Activated T-helper 17 cell treated with anti-CD3 and anti-CD28 coated beads, Interleukin-2, amount 50 U/mL, for 72 hours (primary cell): Measurements from ENCODE around the gene RNF187. TPM values are rescaled to one million over a fixed set of nuclear protein-coding genes. Genes with fewer than 3 reads are reported as not detected.
"Not testable (repeated sequence)": the region's sequence is repeated elsewhere in the genome, so short reads cannot be mapped to it uniquely, and the experiment has no call there.

Experiments used
- ATAC-seq: fragments of 150-1000 bp; cut with Tn5 transposase; replicated peaks from 2 replicates; pipeline ENCODE4 v1.10.0; 2021; ENCODE audit warnings: mild to moderate bottlenecking, moderate library complexity
- H3K27ac Mint-ChIP-seq: one replicate; pipeline ENCODE4 v1.8.0; 2022; ENCODE audit warnings: mixed read lengths
- H3K27me3 Mint-ChIP-seq: one replicate; pipeline ENCODE4 v1.8.0; 2022; ENCODE audit warnings: mixed read lengths
- H3K36me3 Mint-ChIP-seq: one replicate; pipeline ENCODE4 v1.8.0; 2022; ENCODE audit warnings: low read depth, mild to moderate bottlenecking, mixed read lengths
- H3K4me1 Mint-ChIP-seq: one replicate; pipeline ENCODE4 v1.8.0; 2022; ENCODE audit warnings: mixed read lengths
- H3K4me3 Mint-ChIP-seq: one replicate; pipeline ENCODE4 v1.8.0; 2022; ENCODE audit warnings: mild to moderate bottlenecking, mixed read lengths
- H3K9me3 Mint-ChIP-seq: one replicate; pipeline ENCODE4 v1.8.0; 2022; ENCODE audit warnings: mixed read lengths
- total RNA-seq, 2 donors: library from RNA; stranded (reverse); gene quantifications; one replicate each; pipeline ENCODE4 v1.2.3, GENCODE V29; 2022

RNF187 gene
- total RNA-seq, 2 donors from 2014 or later = 92.7 to 111 TPM

- H3K27ac Mint-ChIP-seq, ATAC-seq, H3K9me3 Mint-ChIP-seq, H3K4me3 Mint-ChIP-seq, H3K36me3 Mint-ChIP-seq, H3K27me3 Mint-ChIP-seq: not testable (repeated sequence)
- peaks cover 30% of the 10 kb centered on the region for H3K4me1 Mint-ChIP-seq
These were observed 19.0 kb upstream of the RNF187 start for GRCh38 chr1:228468188-228468587.

- Mint-ChIP-seq H3K4me1 (peaks cover 27% of the 10 kb centered on the region), H3K27ac (no peak overlapping the region), H3K9me3 (no peaks in the 10 kb centered on the region), H3K27me3 (no peaks in the 10 kb centered on the region), H3K4me3 (no peak overlapping the region), H3K36me3 (no peaks in the 10 kb centered on the region)
- no peak for ATAC-seq
These were observed 17.6 kb upstream of the RNF187 start for GRCh38 chr1:228469413-228470162.

- H3K4me1 Mint-ChIP-seq = peaks cover 13% of the 10 kb centered on the region
- H3K27ac Mint-ChIP-seq = no peak overlapping the region
- H3K9me3 Mint-ChIP-seq = no peaks in the 10 kb centered on the region
These were observed 15.9 kb upstream of the RNF187 start for GRCh38 chr1:228471154-228471761.

DNA sequence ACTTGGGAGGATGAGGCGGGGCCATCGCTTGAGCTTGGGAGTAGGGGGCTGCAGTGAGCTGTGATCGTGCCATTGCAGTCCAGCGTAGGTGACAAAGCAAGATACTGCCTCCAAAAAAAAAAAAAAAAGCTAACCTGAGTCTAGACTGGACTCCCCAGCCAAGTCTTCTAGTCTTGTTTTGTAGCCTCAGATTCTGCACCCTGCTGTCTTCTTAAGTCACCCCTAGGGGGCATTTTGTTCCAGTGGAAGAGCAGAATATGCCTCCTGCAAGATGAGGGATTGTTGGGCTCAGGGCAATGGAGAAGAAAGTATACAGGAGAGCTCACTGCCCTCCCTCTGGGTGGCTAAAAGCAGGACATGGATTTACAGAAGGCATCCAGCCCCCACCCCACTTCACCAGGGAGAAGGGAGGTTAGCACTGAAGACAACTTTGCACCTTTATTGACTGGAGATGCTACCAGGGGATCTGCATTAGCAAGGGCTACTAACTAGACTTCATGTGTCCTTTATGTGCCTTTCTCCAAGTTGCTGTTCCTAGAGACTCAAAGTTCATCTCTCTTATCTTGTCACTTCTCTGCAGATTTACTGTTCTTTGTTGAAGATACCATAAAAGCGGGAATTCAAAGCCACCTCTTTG lies 15.3 kb upstream of the RNF187 start:
- peaks cover 7% of the 10 kb centered on the region for H3K4me1 Mint-ChIP-seq
- peak; percentile 71 for ATAC-seq
- H3K27ac Mint-ChIP-seq = no peak overlapping the region
- no peaks in the 10 kb centered on the region for H3K9me3 Mint-ChIP-seq
- no peak overlapping the region for H3K4me3 Mint-ChIP-seq
- no peaks in the 10 kb centered on the region for H3K27me3 Mint-ChIP-seq
- no peaks in the 10 kb centered on the region for H3K36me3 Mint-ChIP-seq

More at GRCh38 chr1:228471154-228471761, 15.9 kb upstream of the RNF187 start:
- no peak overlapping the region for H3K4me3 Mint-ChIP-seq
- no peaks in the 10 kb centered on the region for H3K27me3 Mint-ChIP-seq
- H3K36me3 Mint-ChIP-seq = no peaks in the 10 kb centered on the region
- ATAC-seq = no peak

DNA sequence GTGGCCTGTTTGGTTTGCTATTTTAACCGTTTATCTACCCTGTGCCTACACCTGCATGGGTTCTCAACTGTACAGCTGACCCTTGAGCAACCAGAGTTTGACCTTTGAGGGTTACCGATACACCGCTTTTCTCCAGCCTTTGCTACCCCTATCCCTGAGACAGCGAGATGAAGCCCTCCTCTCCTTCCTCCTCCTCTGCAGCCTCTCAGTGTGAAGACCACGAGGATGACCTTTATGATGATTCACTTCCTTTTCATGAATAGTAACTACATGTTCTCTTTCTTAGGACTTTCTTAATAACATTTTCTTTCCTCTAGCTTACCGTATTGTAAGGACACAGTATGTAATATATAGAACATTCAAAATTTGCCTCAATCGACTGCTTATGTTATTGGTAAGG lies 14.5 kb upstream of the RNF187 start:
- H3K9me3 Mint-ChIP-seq = no peaks in the 10 kb centered on the region
- H3K4me1 Mint-ChIP-seq = peaks cover 6% of the 10 kb centered on the region
- no peaks in the 10 kb centered on the region for H3K36me3 Mint-ChIP-seq
- H3K4me3 Mint-ChIP-seq = peak overlapping the region; percentile 13
- no peaks in the 10 kb centered on the region for H3K27me3 Mint-ChIP-seq
- peak overlapping the region; percentile 21 for H3K27ac Mint-ChIP-seq
- peak; percentile 85 for ATAC-seq

- Mint-ChIP-seq H3K27me3 (no peaks in the 10 kb centered on the region), H3K4me3 (no peak overlapping the region), H3K27ac (no peak overlapping the region), H3K9me3 (no peaks in the 10 kb centered on the region), H3K4me1 (peaks cover 17% of the 10 kb centered on the region), H3K36me3 (no peaks in the 10 kb centered on the region)
- no peak for ATAC-seq
These were observed 12.7 kb upstream of the RNF187 start for GRCh38 chr1:228474507-228474906.

- peaks cover 23% of the 10 kb centered on the region for H3K4me1 Mint-ChIP-seq
- H3K36me3 Mint-ChIP-seq = no peaks in the 10 kb centered on the region
- ATAC-seq = no peak
These were observed 11.4 kb upstream of the RNF187 start for GRCh38 chr1:228475812-228476211.

DNA sequence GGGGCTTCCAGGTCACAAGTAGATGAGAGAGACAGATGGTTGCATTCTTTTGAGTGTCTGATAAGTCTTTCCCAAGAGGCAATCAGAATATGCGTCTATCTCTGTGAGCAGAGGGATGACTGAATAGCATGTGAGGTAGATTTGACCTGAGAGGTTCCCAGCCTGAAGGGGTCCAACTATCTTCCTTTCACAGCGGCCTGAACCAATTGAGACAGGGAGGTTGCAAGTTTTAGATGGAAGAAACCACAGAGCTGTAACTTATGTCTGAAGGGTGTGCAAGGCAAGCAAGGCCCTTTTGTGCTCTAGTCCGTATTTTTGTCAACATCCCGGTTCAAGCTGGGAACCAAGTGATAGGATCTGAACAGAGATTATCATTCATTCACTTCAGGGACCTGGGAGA lies 9.9 kb upstream of the RNF187 start:
- no peak for ATAC-seq
- no peaks in the 10 kb centered on the region for H3K27me3 Mint-ChIP-seq
- H3K4me3 Mint-ChIP-seq = no peak overlapping the region
- H3K36me3 Mint-ChIP-seq = no peaks in the 10 kb centered on the region
- H3K27ac Mint-ChIP-seq = peak overlapping the region; percentile 69
- H3K4me1 Mint-ChIP-seq = peaks cover 23% of the 10 kb centered on the region
- no peaks in the 10 kb centered on the region for H3K9me3 Mint-ChIP-seq

More at GRCh38 chr1:228475812-228476211, 11.4 kb upstream of the RNF187 start:
- Mint-ChIP-seq H3K27me3 (no peaks in the 10 kb centered on the region), H3K4me3 (no peak overlapping the region), H3K27ac (no peak overlapping the region), H3K9me3 (no peaks in the 10 kb centered on the region)

- no peaks in the 10 kb centered on the region for H3K9me3 Mint-ChIP-seq
- no peaks in the 10 kb centered on the region for H3K27me3 Mint-ChIP-seq
- no peak overlapping the region for H3K27ac Mint-ChIP-seq
- ATAC-seq = no peak
- H3K36me3 Mint-ChIP-seq = no peaks in the 10 kb centered on the region
- H3K4me3 Mint-ChIP-seq = peak overlapping the region; percentile 73
- H3K4me1 Mint-ChIP-seq = peaks cover 18% of the 10 kb centered on the region
These were observed 8.9 kb upstream of the RNF187 start for GRCh38 chr1:228478326-228478725.

GRCh38 chr1:228478912-228479711 lies 8.1 kb upstream of the RNF187 start:
- Mint-ChIP-seq H3K9me3 (no peaks in the 10 kb centered on the region), H3K27me3 (no peaks in the 10 kb centered on the region), H3K36me3 (no peaks in the 10 kb centered on the region), H3K27ac (peak overlapping the region; percentile 89), H3K4me3 (peak overlapping the region; percentile 73), H3K4me1 (peaks cover 18% of the 10 kb centered on the region)
- peak; percentile 81 for ATAC-seq

- H3K4me3 Mint-ChIP-seq = no peak overlapping the region
- peaks cover 16% of the 10 kb centered on the region for H3K4me1 Mint-ChIP-seq
- peaks cover 11% of the 10 kb centered on the region for H3K36me3 Mint-ChIP-seq
- H3K9me3 Mint-ChIP-seq = no peaks in the 10 kb centered on the region
- no peak for ATAC-seq
- no peaks in the 10 kb centered on the region for H3K27me3 Mint-ChIP-seq
- no peak overlapping the region for H3K27ac Mint-ChIP-seq
These were observed 3.4 kb upstream of the RNF187 start for GRCh38 chr1:228483789-228484188.

GRCh38 chr1:228486596-228487335 lies 416 bp upstream of the RNF187 start:
- Mint-ChIP-seq H3K27ac (peak overlapping the region; percentile 99), H3K36me3 (peaks cover 41% of the 10 kb centered on the region), H3K9me3 (no peaks in the 10 kb centered on the region), H3K4me3 (peak overlapping the region; percentile 92), H3K4me1 (peaks cover 10% of the 10 kb centered on the region), H3K27me3 (no peaks in the 10 kb centered on the region)
- peak; percentile 80 for ATAC-seq

GRCh38 chr1:228488125-228488817 lies 1.1 kb downstream of the RNF187 start:
- Mint-ChIP-seq H3K4me3 (peak overlapping the region; percentile 85), H3K9me3 (no peaks in the 10 kb centered on the region), H3K27ac (peak overlapping the region; percentile 80), H3K4me1 (peaks cover 10% of the 10 kb centered on the region), H3K27me3 (no peaks in the 10 kb centered on the region), H3K36me3 (peaks cover 56% of the 10 kb centered on the region)
- ATAC-seq = no peak
